GM21825 (cell line): ENCODE results near the gene SLU7.

Source experiments
- ATAC-seq: cut with Tn5 transposase; IDR thresholded peaks from one replicate; pipeline ENCODE4 v1.9.1; 2021; ENCODE audit warnings: mild to moderate bottlenecking, moderate library complexity; ENCODE audit not compliant: unreplicated experiment

The SLU7 gene

GRCh38 chr5:160418561-160419457, at the start of gene SLU7:
TSS of gene SLU7 (minus strand) at chr5:160419081. CDS start at chr5:160415294, 3,787 bp downstream.
- ATAC-seq, result peak; percentile 76

- ATAC-seq, result no peak
Measured at GRCh38 chr5:160468363-160468975, 49.6 kb upstream of the SLU7 start.

- peak; percentile 90 for ATAC-seq
Measured at GRCh38 chr5:160467555-160468362, 48.9 kb upstream of the SLU7 start.

GRCh38 chr5:160466889-160467554, 48.1 kb upstream of the SLU7 start:
- no peak for ATAC-seq

- no peak for ATAC-seq
Measured at GRCh38 chr5:160466116-160466515, 47.2 kb upstream of the SLU7 start.

- no peak for ATAC-seq
Measured at GRCh38 chr5:160464466-160464797, 45.6 kb upstream of the SLU7 start.

- no peak for ATAC-seq
Measured at GRCh38 chr5:160463740-160464465, 45.0 kb upstream of the SLU7 start.

GRCh38 chr5:160463227-160463626, 44.3 kb upstream of the SLU7 start:
- ATAC-seq, result no peak

GRCh38 chr5:160462167-160462566, 43.3 kb upstream of the SLU7 start:
- peak; percentile 42 for ATAC-seq

GRCh38 chr5:160461378-160461777, 42.5 kb upstream of the SLU7 start:
- no peak for ATAC-seq

GRCh38 chr5:160460377-160461049, 41.6 kb upstream of the SLU7 start:
- ATAC-seq, result no peak

GRCh38 chr5:160458806-160459800, 40.2 kb upstream of the SLU7 start:
- ATAC-seq, result peak; percentile 70

GRCh38 chr5:160457252-160457651, 38.4 kb upstream of the SLU7 start:
- ATAC-seq, result no peak

- no peak for ATAC-seq
Measured at GRCh38 chr5:160456480-160457177, 37.7 kb upstream of the SLU7 start.

- ATAC-seq, result no peak
Measured at GRCh38 chr5:160455600-160455999, 36.7 kb upstream of the SLU7 start.

- ATAC-seq, result no peak
Measured at GRCh38 chr5:160453751-160454150, 34.9 kb upstream of the SLU7 start.

- ATAC-seq, result no peak
Measured at GRCh38 chr5:160452795-160453194, 33.9 kb upstream of the SLU7 start.

- ATAC-seq, result no peak
Measured at GRCh38 chr5:160452036-160452435, 33.2 kb upstream of the SLU7 start.
